GM20000 (cell line): Measurements from ENCODE around the gene USP46.

Experiments used
- DNase-seq: peaks from one replicate; pipeline ENCODE4 v3.0.0; 2012; ENCODE audit warnings: low spot score
- TF ChIP-seq, protein P1 (sequence below): IDR thresholded peaks from 2 replicates; pipeline ENCODE4 v1.5.1; 2012; ENCODE audit warnings: mild to moderate bottlenecking, control low read depth; ENCODE audit errors: extremely low read depth, missing control alignments

The USP46 gene, protein sequence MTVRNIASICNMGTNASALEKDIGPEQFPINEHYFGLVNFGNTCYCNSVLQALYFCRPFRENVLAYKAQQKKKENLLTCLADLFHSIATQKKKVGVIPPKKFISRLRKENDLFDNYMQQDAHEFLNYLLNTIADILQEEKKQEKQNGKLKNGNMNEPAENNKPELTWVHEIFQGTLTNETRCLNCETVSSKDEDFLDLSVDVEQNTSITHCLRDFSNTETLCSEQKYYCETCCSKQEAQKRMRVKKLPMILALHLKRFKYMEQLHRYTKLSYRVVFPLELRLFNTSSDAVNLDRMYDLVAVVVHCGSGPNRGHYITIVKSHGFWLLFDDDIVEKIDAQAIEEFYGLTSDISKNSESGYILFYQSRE

DNA sequence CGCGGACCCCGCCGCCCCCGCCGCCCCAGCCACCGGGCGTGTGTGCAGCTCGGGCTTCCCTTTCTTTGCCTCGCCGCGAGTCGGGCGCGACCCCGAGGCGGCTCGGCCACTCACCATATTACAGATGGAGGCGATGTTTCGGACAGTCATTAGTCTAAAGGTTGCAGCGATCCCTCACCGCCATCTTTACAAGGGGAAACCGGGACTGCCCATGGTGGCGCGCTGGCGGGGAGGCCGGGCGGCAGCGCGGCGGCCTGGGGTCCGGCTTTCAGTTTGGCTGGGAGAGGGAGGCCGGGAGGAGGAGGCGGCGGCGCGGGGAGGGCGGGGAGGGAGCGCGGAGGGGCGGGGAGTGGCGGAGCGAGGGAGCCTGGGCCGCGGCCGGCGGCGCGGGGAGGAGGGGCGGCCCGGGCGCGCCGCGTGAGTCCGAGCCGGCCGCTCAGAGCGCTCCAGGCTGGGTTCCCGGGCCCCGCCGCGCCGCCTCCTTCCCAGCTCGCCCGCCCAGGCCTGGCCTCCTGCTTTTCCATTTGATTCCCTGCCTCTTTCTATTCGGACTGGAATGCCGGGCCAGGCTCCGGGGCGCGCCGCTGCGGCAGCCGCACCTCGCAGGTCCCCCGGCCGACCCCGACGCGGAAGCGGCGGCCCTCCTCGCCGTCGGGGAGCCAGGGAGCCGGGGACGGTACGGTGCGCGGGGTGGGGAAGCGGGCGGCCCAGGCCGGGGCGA, at the start of gene USP46:
TSS of gene USP46 (minus strand) at position 301 of the 721 bp plus-strand sequence. CDS start at position 150, 151 bp downstream.
- DNase-seq, result peak; percentile 96
- TF ChIP-seq, protein P1, sequence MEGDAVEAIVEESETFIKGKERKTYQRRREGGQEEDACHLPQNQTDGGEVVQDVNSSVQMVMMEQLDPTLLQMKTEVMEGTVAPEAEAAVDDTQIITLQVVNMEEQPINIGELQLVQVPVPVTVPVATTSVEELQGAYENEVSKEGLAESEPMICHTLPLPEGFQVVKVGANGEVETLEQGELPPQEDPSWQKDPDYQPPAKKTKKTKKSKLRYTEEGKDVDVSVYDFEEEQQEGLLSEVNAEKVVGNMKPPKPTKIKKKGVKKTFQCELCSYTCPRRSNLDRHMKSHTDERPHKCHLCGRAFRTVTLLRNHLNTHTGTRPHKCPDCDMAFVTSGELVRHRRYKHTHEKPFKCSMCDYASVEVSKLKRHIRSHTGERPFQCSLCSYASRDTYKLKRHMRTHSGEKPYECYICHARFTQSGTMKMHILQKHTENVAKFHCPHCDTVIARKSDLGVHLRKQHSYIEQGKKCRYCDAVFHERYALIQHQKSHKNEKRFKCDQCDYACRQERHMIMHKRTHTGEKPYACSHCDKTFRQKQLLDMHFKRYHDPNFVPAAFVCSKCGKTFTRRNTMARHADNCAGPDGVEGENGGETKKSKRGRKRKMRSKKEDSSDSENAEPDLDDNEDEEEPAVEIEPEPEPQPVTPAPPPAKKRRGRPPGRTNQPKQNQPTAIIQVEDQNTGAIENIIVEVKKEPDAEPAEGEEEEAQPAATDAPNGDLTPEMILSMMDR, result no peak

DNA sequence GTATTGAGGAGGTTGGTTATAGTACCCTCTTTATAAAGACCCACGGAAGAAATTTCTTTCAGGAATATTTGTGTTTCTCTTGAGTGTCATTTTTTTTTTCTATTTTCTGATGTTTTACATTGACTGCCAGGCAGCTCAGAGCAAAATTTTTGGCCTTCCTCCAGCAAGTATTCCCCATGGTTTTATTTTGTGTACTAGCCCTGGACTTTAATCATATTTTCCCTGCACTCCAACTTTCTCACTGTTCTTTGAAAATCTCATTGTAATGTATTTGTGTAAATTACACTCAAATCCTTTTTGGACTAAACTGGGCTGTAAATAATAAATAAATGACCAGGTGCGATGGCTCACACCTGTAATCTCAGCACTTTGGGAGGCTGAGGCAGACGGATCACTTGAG, 45.6 kb upstream of the USP46 start:
- TF ChIP-seq, protein P1, result no peak
- DNase-seq, result no peak

DNA sequence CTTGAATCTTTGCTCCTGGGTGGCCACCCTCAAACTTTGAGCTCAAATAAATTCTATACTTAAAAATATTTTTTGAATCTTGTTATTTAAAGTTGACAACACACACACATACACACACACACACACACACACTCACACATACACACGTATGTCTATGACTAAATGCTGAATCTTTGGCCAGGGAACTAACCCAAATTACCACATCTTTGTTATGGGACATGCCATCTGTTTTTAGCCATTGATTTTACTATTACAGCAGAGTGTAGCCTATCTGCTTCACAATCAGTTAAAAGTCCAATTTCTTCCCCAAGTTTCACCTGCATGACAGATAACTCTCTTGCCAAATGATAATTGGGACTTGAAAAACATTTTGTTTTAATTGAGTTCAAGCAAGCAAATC, 45.0 kb upstream of the USP46 start:
- DNase-seq, result no peak
- TF ChIP-seq, protein P1, result no peak

DNA sequence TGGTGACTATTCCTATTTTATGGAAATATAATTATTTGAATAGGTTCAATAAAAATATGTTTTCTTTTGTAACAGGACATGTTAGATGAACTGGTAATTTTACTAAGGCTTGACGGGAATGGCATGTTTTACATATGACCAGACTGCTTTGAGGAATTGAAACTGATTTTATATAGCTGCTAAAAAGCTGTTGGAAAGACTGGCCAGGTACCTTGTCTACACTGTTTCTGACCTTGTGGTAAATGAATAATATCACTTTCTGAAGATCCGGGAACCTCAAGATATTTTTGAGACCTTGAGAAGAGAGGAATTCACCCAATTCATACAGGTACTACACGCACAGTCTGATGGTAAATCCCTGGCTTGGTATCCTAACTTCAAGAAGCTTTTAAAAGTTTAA, 42.1 kb upstream of the USP46 start:
- no peak for DNase-seq
- TF ChIP-seq, protein P1, result no peak

DNA sequence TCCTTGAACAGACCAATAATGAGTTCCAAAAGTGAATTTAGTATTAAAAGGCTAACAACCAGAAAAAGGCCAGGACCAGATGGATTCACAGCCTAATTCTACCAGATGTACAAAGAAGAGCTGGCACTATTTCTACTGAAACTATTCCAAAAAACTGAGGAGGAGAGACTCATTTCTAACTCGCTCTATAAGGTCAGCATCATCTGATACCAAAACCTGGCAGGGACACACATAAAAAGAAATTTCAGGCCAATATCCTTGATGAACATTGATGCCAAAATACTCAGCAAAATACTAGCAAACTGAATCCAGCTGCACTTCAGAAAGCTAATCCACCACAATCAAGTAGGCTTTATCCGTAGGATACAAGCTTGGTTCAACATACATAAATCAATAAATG, 35.8 kb upstream of the USP46 start:
- TF ChIP-seq, protein P1, result no peak
- DNase-seq, result no peak

DNA sequence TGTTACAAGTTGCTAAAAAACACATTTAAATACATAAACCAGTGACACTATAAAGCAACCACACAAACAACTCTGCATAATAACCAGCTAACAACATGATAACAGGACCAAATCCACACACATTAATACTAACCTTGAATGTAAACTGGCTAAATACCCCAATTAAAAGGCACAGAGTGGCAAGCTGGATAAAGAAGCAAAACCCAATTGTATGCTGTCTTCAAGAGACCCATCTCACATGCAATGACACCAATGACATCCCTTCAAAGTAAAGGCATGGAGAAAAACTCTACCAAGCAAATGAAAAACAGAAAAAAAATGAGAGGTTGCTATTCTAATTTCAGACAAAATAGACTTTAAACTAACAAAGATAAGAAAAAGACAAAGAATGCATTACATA, 34.4 kb upstream of the USP46 start:
- TF ChIP-seq, protein P1, result no peak

DNA sequence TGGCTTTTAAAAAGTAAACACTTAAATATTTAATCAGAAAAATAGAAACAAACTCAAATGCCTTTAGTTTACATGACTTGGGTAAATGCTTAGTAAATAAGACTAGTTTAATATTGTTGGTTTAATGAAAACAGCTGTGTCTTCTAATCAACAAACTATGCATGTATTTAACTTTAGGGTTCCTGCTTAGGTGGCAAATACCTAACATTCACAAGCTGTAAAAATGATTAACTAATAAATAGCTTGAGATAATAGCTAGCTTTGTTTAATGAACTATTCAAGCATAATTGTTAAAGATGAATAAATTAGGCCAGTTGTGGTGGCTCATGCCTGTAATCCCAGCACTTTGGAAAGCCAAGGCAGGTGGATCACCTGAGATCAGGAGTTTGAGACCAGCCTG, 30.0 kb upstream of the USP46 start:
- TF ChIP-seq, protein P1, result no peak

More for the DNA sequence above, 34.4 kb upstream of the USP46 start:
- DNase-seq, result no peak

More for the DNA sequence above, 30.0 kb upstream of the USP46 start:
- no peak for DNase-seq
